Endothelial cell of umbilical vein (primary cell): Measurements from ENCODE around the gene MGARP. TPM values are rescaled to one million over a fixed set of nuclear protein-coding genes. Genes with fewer than 3 reads are reported as not detected.

Experiments
- BruUV-seq: library from RNA; stranded (reverse); fragments of 400-500 nt; replicated peaks from 2 replicates; lab custom pipeline; 2021; lab: Mats Ljungman, UMichigan
- CTCF ChIA-PET: fragments of 300-600, 350-600 bp; sonication (Branson Sonifier 250); formaldehyde crosslinking; loops from one replicate; lab custom pipeline; 2021; ENCODE audit warnings: antibody characterized with exemption, inconsistent platforms; lab: Charles Lee
- POLR2A ChIA-PET: fragments of 300-600, 350-600 bp; sonication (Branson Sonifier 250); formaldehyde crosslinking; loops from one replicate; lab custom pipeline; 2021; ENCODE audit warnings: antibody characterized with exemption, inconsistent platforms; lab: Charles Lee
- DNase-seq: peaks from one replicate; pipeline ENCODE4 v3.0.0-alpha.2; 2011; ENCODE audit warnings: low read depth, low spot score
- FAIRE-seq: peaks from 2 replicates; lab custom pipeline; 2011; peaks lifted over from hg19 to GRCh38; lab: Jason Lieb, UNC
- H2AFZ ChIP-seq: 2 replicates; pipeline ENCODE4 v1.6.0; 2012; ENCODE audit warnings: low read depth, low read length, control low read depth, inconsistent platforms
- H3K27ac ChIP-seq: 2 replicates; pipeline ENCODE4 v1.5.1; 2011; ENCODE audit warnings: low read depth, mild to moderate bottlenecking, control low read depth, low read length, moderate library complexity; ENCODE audit not compliant: insufficient read depth
- H3K27me3 ChIP-seq, 2 experiments: 2 replicates each; pipeline versions ENCODE4 v1.6.0 to v1.6.1; 2011; ENCODE audit warnings: low read length in 2 of 2, mixed read lengths in 1 of 2; ENCODE audit not compliant: control insufficient read depth in 2 of 2, insufficient read depth in 2 of 2
- H3K36me3 ChIP-seq, 2 experiments: 2 replicates in 1 of 2; 3 replicates in 1 of 2; pipeline ENCODE4 v1.5.1; 2011; ENCODE audit warnings: low read length in 2 of 2, mild to moderate bottlenecking in 1 of 2, moderate library complexity in 1 of 2; ENCODE audit not compliant: control insufficient read depth in 2 of 2, insufficient read depth in 2 of 2; ENCODE audit errors: extremely low read depth in 1 of 2
- H3K4me1 ChIP-seq: 3 replicates; pipeline ENCODE4 v1.5.1; 2011; ENCODE audit warnings: mild to moderate bottlenecking, low read length; ENCODE audit not compliant: control insufficient read depth, insufficient read depth; ENCODE audit errors: extremely low read depth
- H3K4me2 ChIP-seq: 2 replicates; pipeline ENCODE4 v1.6.1; 2011; ENCODE audit warnings: low read length, control low read depth, mixed read lengths; ENCODE audit not compliant: insufficient read depth
- H3K4me3 ChIP-seq, 3 experiments: fragments of 200-600 bp in 1 of 3; sonication (generic), shearing (Covaris generic) in 1 of 3; replicated peaks in 1 of 3; 2 replicates each; pipeline ENCODE4 v1.5.1; 2011 to 2016; ENCODE audit warnings: control low read depth in 3 of 3, low read length in 3 of 3, mild to moderate bottlenecking in 2 of 3, inconsistent platforms in 1 of 3, low read depth in 1 of 3, moderate library complexity in 1 of 3; ENCODE audit not compliant: insufficient read depth in 1 of 3
- H3K79me2 ChIP-seq: 2 replicates; pipeline ENCODE4 v1.6.0; 2012; ENCODE audit warnings: low read length, inconsistent platforms; ENCODE audit not compliant: control insufficient read depth, insufficient read depth
- H3K9ac ChIP-seq: replicated peaks from 2 replicates; pipeline ENCODE3; 2011; ENCODE audit warnings: low read length, control low read depth; ENCODE audit not compliant: insufficient read depth; ENCODE audit errors: extremely low read depth
- H3K9me1 ChIP-seq: replicated peaks from 3 replicates; pipeline ENCODE4 v1.6.0; 2011; ENCODE audit warnings: mild to moderate bottlenecking, low read length; ENCODE audit not compliant: control insufficient read depth, insufficient read depth; ENCODE audit errors: extremely low read depth
- H3K9me3 ChIP-seq: replicated peaks from 2 replicates; pipeline ENCODE4 v1.5.1; 2012; ENCODE audit warnings: low read length, inconsistent platforms; ENCODE audit not compliant: control insufficient read depth, insufficient read depth
- H4K20me1 ChIP-seq: replicated peaks from 2 replicates; pipeline ENCODE3; 2011; ENCODE audit warnings: mild to moderate bottlenecking, low read length; ENCODE audit not compliant: control insufficient read depth, insufficient read depth; ENCODE audit errors: extremely low read depth
- CTCF ChIP-seq, 2 donors: IDR thresholded peaks; 1 replicate in 1 of 2; 2 replicates in 1 of 2; pipeline ENCODE4 v1.5.1; 2011; ENCODE audit warnings: low read length in 2 of 2, mild to moderate bottlenecking in 2 of 2, moderate library complexity in 2 of 2, control low read depth in 1 of 2, inconsistent platforms in 1 of 2, low read depth in 1 of 2; ENCODE audit not compliant: insufficient read depth in 1 of 2; ENCODE audit errors: extremely low read depth in 1 of 2
- EZH2 ChIP-seq: IDR thresholded peaks from 2 replicates; pipeline ENCODE4 v1.6.1; 2012; ENCODE audit warnings: borderline replicate concordance, low read depth, mild to moderate bottlenecking, moderate library complexity, low read length, inconsistent platforms; ENCODE audit not compliant: severe bottlenecking
- FOS ChIP-seq: IDR thresholded peaks from 2 replicates; pipeline ENCODE4 v1.6.1; 2011; ENCODE audit warnings: mild to moderate bottlenecking, low read length, moderate library complexity, borderline replicate concordance; ENCODE audit not compliant: insufficient read depth
- GATA2 ChIP-seq: IDR thresholded peaks from 2 replicates; pipeline ENCODE4 v1.7.0; 2011; ENCODE audit warnings: low read depth, mild to moderate bottlenecking, moderate library complexity, mixed read lengths, low read length; ENCODE audit not compliant: insufficient read length, insufficient read depth
- JUN ChIP-seq: IDR thresholded peaks from 2 replicates; pipeline ENCODE4 v1.6.1; 2011; ENCODE audit warnings: borderline replicate concordance, low read depth; ENCODE audit not compliant: insufficient read length, insufficient read depth
- MAX ChIP-seq: IDR thresholded peaks from 2 replicates; pipeline ENCODE4 v1.6.1; 2011; ENCODE audit not compliant: insufficient read depth, insufficient read length
- MYC ChIP-seq: IDR thresholded peaks from one replicate; pipeline ENCODE4 v1.6.1; 2011; ENCODE audit warnings: mild to moderate bottlenecking, low read depth, low read length
- POLR2A ChIP-seq: IDR thresholded peaks from 2 replicates; pipeline ENCODE4 v1.6.1; 2012; ENCODE audit warnings: low read depth, mild to moderate bottlenecking, control low read depth, low read length
- POLR2AphosphoS5 ChIP-seq: IDR thresholded peaks from 2 replicates; pipeline ENCODE4 v1.6.1; 2012; ENCODE audit warnings: low read depth, mild to moderate bottlenecking, control low read depth, low read length, moderate library complexity; ENCODE audit not compliant: insufficient read depth
- dilution Hi-C: fragments of 300-500 bp; cut with MboI; formaldehyde crosslinking; loops from one replicate; pipeline ENCODE4 v1.15.0; 2019; ENCODE audit warnings: low sequenced_read_pairs; ENCODE audit not compliant: extremely low pct_ligation_motif_present
- intact Hi-C: fragments of 100-400 bp; cut with micrococcal nuclease; formaldehyde crosslinking; loops from one replicate; pipeline ENCODE4 v1.10.0; 2022
- polyA plus RNA-seq, 4 experiments: library from polyadenylated mRNA; depleted of rRNA in 3 of 4; stranded (reverse) in 3 of 4; unstranded in 1 of 4; fragments of >200 nt; gene quantifications; 2 replicates each; pipeline versions ENCODE4 v1.2.1 to v1.2.3, GENCODE V29; 2011 to 2012; ENCODE audit warnings: missing spikeins in 1 of 4
- total RNA-seq: library from RNA; stranded (reverse); gene quantifications from 2 replicates; pipeline ENCODE4 v1.2.3, GENCODE V29; 2021

Gene MGARP
- total and polyA plus RNA-seq, 2 donors (not counting 3 experiments of a cell fraction or from before 2014, with no cell fraction given) = 25.9 to 26.6 TPM

- peaks cover 4% of the 10 kb centered on the region for H4K20me1 ChIP-seq
- no peak overlapping the region for H3K27ac ChIP-seq
- no peak overlapping the region for H3K9ac ChIP-seq
- no peaks in the 10 kb centered on the region for H3K9me1 ChIP-seq
- ChIA-PET CTCF (interaction anchor here (1.9 to 2.5 kb wide), 3 partner anchors 10 to 16 kb away, joined by 7 to 11 read pairs (median 10); partner anchors contain the start of genes NAA15 and NDUFC1), POLR2A (no interaction called here)
- no peaks in the 10 kb centered on the region for H3K27me3 ChIP-seq
- intact Hi-C loops (no loop called here), dilution Hi-C loops (no loop called here)
- no peak overlapping the region for H3K4me2 ChIP-seq
- TF ChIP-seq POLR2A (no peak), POLR2AphosphoS5 (no peak), MYC (no peak), GATA2 (no peak), EZH2 (no peak), FOS (no peak), MAX (no peak), JUN (no peak), CTCF (IDR thresholded peaks at IDR 0.05; ENCODE audit: extremely low read depth in 1 of 2, insufficient read depth in 1 of 2, low read depth in 1 of 2, low read length in 2 of 2) (no peak)
- no peaks in the 10 kb centered on the region for H3K36me3 ChIP-seq
- no peaks in the 10 kb centered on the region for H3K9me3 ChIP-seq
- no peaks in the 10 kb centered on the region for H3K4me1 ChIP-seq
- FAIRE-seq = no peak
- H3K4me3 ChIP-seq = no peak overlapping the region
- no TSS peak for BruUV-seq
- H2AFZ ChIP-seq = no peak overlapping the region
- peaks cover 98% of the 10 kb centered on the region for H3K79me2 ChIP-seq
- no peak for DNase-seq
These were observed 31.9 kb upstream of the MGARP start for GRCh38 chr4:139311909-139312308.
